GM12878 (cell line): Measurements from ENCODE around the gene YIPF5. TPM values are rescaled to one million over a fixed set of nuclear protein-coding genes. Genes with fewer than 3 reads are reported as not detected.

ENCODE experiments used
- ATAC-seq: fragments of 200-7000 bp; cut with Tn5 transposase; 3 replicates; pipeline ENCODE4 v1.9.1; 2020; ENCODE audit warnings: mild to moderate bottlenecking, moderate library complexity
- BruUV-seq: library from RNA; stranded (reverse); fragments of 400-500 nt; replicated peaks from 2 replicates; lab custom pipeline; 2021; lab: Mats Ljungman, UMichigan
- CTCF ChIA-PET: fragments of 300-600 bp; sonication (Branson Sonifier 250); formaldehyde crosslinking; extraction: SDS; loops from one replicate; lab custom pipeline; 2021; ENCODE audit warnings: inconsistent platforms; lab: Yijun Ruan, JAX
- POLR2A ChIA-PET: fragments of 350-600 bp; formaldehyde crosslinking; extraction: SDS; loops from one replicate; lab custom pipeline; 2021; ENCODE audit warnings: inconsistent platforms; lab: Charles Lee
- RAD21 ChIA-PET: fragments of 300-600 bp; sonication (Branson Sonifier 250); formaldehyde crosslinking; loops from one replicate; lab custom pipeline; 2023; ENCODE audit warnings: antibody characterized with exemption; ENCODE audit not compliant: unreplicated experiment; lab: Charles Lee
- SMC1A ChIA-PET: fragments of 300-600 bp; sonication (Branson Sonifier 250); formaldehyde crosslinking; loops from one replicate; lab custom pipeline; 2023; ENCODE audit not compliant: unreplicated experiment, uncharacterized antibody; lab: Charles Lee
- DNase-seq: peaks from one replicate; pipeline ENCODE4 v3.0.0-alpha.2; 2011; ENCODE audit warnings: low read depth, low spot score
- FAIRE-seq: peaks from 3 replicates; lab custom pipeline; 2011; peaks lifted over from hg19 to GRCh38; lab: Jason Lieb, UNC
- H2AFZ ChIP-seq: 2 replicates; pipeline ENCODE4 v1.6.0; 2011; ENCODE audit warnings: low read depth, low read length, control low read depth; ENCODE audit not compliant: control insufficient read depth
- H3K27ac ChIP-seq: 2 replicates; pipeline ENCODE4 v1.5.1; 2011; ENCODE audit warnings: control low read depth; ENCODE audit not compliant: control insufficient read depth, insufficient read depth
- H3K27me3 ChIP-seq, 2 experiments: replicated peaks in 1 of 2; 2 replicates each; pipeline versions ENCODE4 v1.6.0 to v1.6.1; 2011; ENCODE audit warnings: low read length in 1 of 2; ENCODE audit not compliant: control insufficient read depth in 2 of 2, insufficient read depth in 2 of 2
- H3K36me3 ChIP-seq, 2 experiments: 2 replicates each; pipeline ENCODE4 v1.5.1; 2011; ENCODE audit warnings: low read length in 1 of 2; ENCODE audit not compliant: control insufficient read depth in 2 of 2, insufficient read depth in 2 of 2
- H3K4me1 ChIP-seq: 2 replicates; pipeline ENCODE4 v1.6.1; 2011; ENCODE audit warnings: mild to moderate bottlenecking, low read length, moderate library complexity, mixed read lengths; ENCODE audit not compliant: control insufficient read depth, insufficient read depth
- H3K4me2 ChIP-seq: 2 replicates; pipeline ENCODE4 v1.6.0; 2011; ENCODE audit warnings: control low read depth; ENCODE audit not compliant: control insufficient read depth, insufficient read depth
- H3K4me3 ChIP-seq: fragments of 200-600 bp; sonication (generic); 2 replicates; pipeline ENCODE4 v1.5.1; 2016
- H3K79me2 ChIP-seq: 2 replicates; pipeline ENCODE4 v1.6.0; 2011; ENCODE audit warnings: low read length; ENCODE audit not compliant: control insufficient read depth, insufficient read depth
- H3K9ac ChIP-seq: 2 replicates; pipeline ENCODE4 v1.8.0; 2011; ENCODE audit warnings: low read length, control low read depth, mixed read lengths; ENCODE audit not compliant: control insufficient read depth, insufficient read depth
- H3K9me3 ChIP-seq: replicated peaks from 3 replicates; pipeline ENCODE4 v1.5.1; 2011; ENCODE audit warnings: mild to moderate bottlenecking, low read length; ENCODE audit not compliant: control insufficient read depth, insufficient read depth
- H4K20me1 ChIP-seq: 2 replicates; pipeline ENCODE4 v1.6.0; 2011; ENCODE audit not compliant: control insufficient read depth, insufficient read depth
- BCLAF1 ChIP-seq: fragments of 450-650 bp; IDR thresholded peaks from 2 replicates; pipeline ENCODE4 v1.6.1; 2017; ENCODE audit warnings: antibody characterized with exemption, mild to moderate bottlenecking, moderate library complexity
- MTA2 ChIP-seq: fragments of 450-650 bp; IDR thresholded peaks from 2 replicates; pipeline ENCODE4 v1.6.1; 2016; ENCODE audit warnings: low read depth, mild to moderate bottlenecking, moderate library complexity
- NFXL1 ChIP-seq: fragments of 450-650 bp; IDR thresholded peaks from 2 replicates; pipeline ENCODE4 v1.6.1; 2017; ENCODE audit warnings: antibody characterized with exemption, mild to moderate bottlenecking, borderline replicate concordance
- SIX5 ChIP-seq: IDR thresholded peaks from 2 replicates; pipeline ENCODE4 v1.6.1; 2011; ENCODE audit warnings: mild to moderate bottlenecking, low read depth, low read length, moderate library complexity; ENCODE audit not compliant: severe bottlenecking
- SMAD5 ChIP-seq: IDR thresholded peaks from 2 replicates; pipeline ENCODE4 v1.6.1; 2016; ENCODE audit warnings: antibody characterized with exemption, low read depth
- SREBF1 ChIP-seq: IDR thresholded peaks from 2 replicates; pipeline ENCODE4 v1.6.1; 2012; ENCODE audit warnings: mild to moderate bottlenecking, low read length
- SUPT20H ChIP-seq: IDR thresholded peaks from 2 replicates; pipeline ENCODE4 v1.6.1; 2011; ENCODE audit warnings: low read depth, mild to moderate bottlenecking, low read length, moderate library complexity, borderline replicate concordance; ENCODE audit not compliant: control insufficient read depth
- WGBS: methylation state at CpG from one replicate; pipeline ENCODE4 v1.1.6; 2016; ENCODE audit warnings: low lambda C conversion rate; ENCODE audit not compliant: insufficient replicate concordance, insufficient coverage; ENCODE audit errors: missing lambda C conversion rate; 5-methylcytosine and 5-hydroxymethylcytosine counted together
- in situ Hi-C: fragments of 300-500 bp; cut with MboI; formaldehyde crosslinking; loops from 9 replicates; pipeline ENCODE4 v1.14.3; 2018; ENCODE audit warnings: mixed read lengths
- intact Hi-C: fragments of 100-400 bp; cut with micrococcal nuclease; formaldehyde crosslinking; loops from one replicate; pipeline ENCODE4 v1.14.2; 2022; ENCODE audit not compliant: unreplicated experiment
- polyA plus RNA-seq, 11 experiments: library from polyadenylated mRNA; depleted of rRNA in 4 of 11; unstranded in 6 of 11; stranded (reverse) in 5 of 11; fragments of >200 nt; fragmentation: Nextera tagmentation in 4 of 11; fragmentation: Illumina TruSeq in 1 of 11; extraction: Ambion mirVana in 4 of 11; extraction: Trizol in 1 of 11; gene quantifications; 1 replicate in 1 of 11; 2 replicates in 10 of 11; pipeline versions ENCODE4 v1.2.1 to v1.2.3, GENCODE V29; 2011 to 2016; ENCODE audit warnings: inconsistent platforms in 2 of 11, missing spikeins in 2 of 11, low read depth in 1 of 11
- total RNA-seq, 4 experiments: library from RNA; depleted of rRNA in 3 of 4; stranded (reverse); fragments of >200 nt in 3 of 4; fragmentation: Illumina TruSeq in 1 of 4; extraction: Trizol in 1 of 4; gene quantifications; 2 replicates each; pipeline versions ENCODE4 v1.2.1 to v1.2.3, GENCODE V29; 2013 to 2021

YIPF5 gene
- total and polyA plus RNA-seq, 10 of the 15 experiments (the other 5 are each of a cell fraction or from before 2014, with no cell fraction given) = 19.5 to 50.4 (median 34.3) TPM

GRCh38 chr5:144177548-144177947 is 7.1 kb upstream of the YIPF5 start:
- intact Hi-C loops = no loop called here

DNA sequence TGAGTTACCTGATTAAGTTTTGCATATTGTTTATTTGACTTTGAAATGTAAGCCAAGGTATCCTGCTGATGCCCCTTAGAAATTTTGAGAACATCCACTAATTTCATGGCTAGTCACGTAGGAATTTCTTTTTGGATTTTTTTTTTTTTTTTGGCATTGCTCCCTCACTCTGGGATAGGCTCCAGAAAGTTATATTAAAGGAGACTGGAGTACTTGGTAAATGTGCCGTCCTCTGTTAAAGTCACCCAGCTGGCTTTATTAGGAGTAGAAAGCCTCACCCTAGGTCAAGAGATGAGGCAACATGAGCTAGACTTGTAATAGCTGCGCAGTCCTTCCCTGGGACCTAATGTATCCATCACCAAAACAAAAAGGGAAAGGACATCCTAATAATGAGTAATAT is 3.3 kb upstream of the YIPF5 start:
- FAIRE-seq = no peak
- 78% methylated on average over 3 of the region's 3 CpGs for WGBS
- H3K79me2 ChIP-seq = peaks cover 18% of the 10 kb centered on the region
- H3K36me3 ChIP-seq = no peaks in the 10 kb centered on the region
- intact Hi-C loops = no loop called here
- ChIA-PET CTCF (interaction anchor here (1.0 kb wide), 2 partner anchors 13 to 18 kb away, joined by 3 to 4 read pairs; no protein-coding TSS in a partner anchor), RAD21 (no interaction called here), SMC1A (no interaction called here), POLR2A (no interaction called here)
- no peak overlapping the region for H2AFZ ChIP-seq
- no peak for DNase-seq
- no peaks in the 10 kb centered on the region for H3K9me3 ChIP-seq
- no peaks in the 10 kb centered on the region for H4K20me1 ChIP-seq
- no peak overlapping the region for H3K9ac ChIP-seq
- no peak overlapping the region for H3K4me2 ChIP-seq
- no TSS peak for BruUV-seq
- TF ChIP-seq MTA2 (no peak), SUPT20H (no peak), SMAD5 (no peak), SREBF1 (no peak), BCLAF1 (no peak), NFXL1 (no peak)
- no peaks in the 10 kb centered on the region for H3K4me1 ChIP-seq
- no peak overlapping the region for H3K4me3 ChIP-seq
- H3K27ac ChIP-seq = no peak overlapping the region
- no peaks in the 10 kb centered on the region for H3K27me3 ChIP-seq
- ATAC-seq = no peak
- in situ Hi-C loops = no loop called here

More at GRCh38 chr5:144177548-144177947, 7.1 kb upstream of the YIPF5 start:
- Histone ChIP-seq H3K27me3 (no peaks in the 10 kb centered on the region; a peak in 1 of 4 replicates), H3K9ac (no peak overlapping the region), H3K79me2 (no peaks in the 10 kb centered on the region), H4K20me1 (no peaks in the 10 kb centered on the region), H3K9me3 (no peaks in the 10 kb centered on the region), H3K36me3 (no peaks in the 10 kb centered on the region), H3K4me3 (no peak overlapping the region), H3K27ac (no peak overlapping the region), H2AFZ (no peak overlapping the region), H3K4me1 (no peaks in the 10 kb centered on the region), H3K4me2 (no peak overlapping the region)
- BruUV-seq = no TSS peak
- no peak for FAIRE-seq
- ChIA-PET SMC1A (no interaction called here), POLR2A (no interaction called here), RAD21 (no interaction called here), CTCF (interaction anchor here (1.2 to 1.3 kb wide), 2 partner anchors 14 to 30 kb away, joined by 3 to 4 read pairs; no protein-coding TSS in a partner anchor)
- in situ Hi-C loops = no loop called here
- ATAC-seq = no peak
- 74% methylated on average over 3 of the region's 3 CpGs for WGBS
- no peak for DNase-seq
- TF ChIP-seq SIX5 = no peak
